GM23338 (cell line): ENCODE measurements around the gene GPC6. TPM values are rescaled to one million over a fixed set of nuclear protein-coding genes. Genes with fewer than 3 reads are reported as not detected.

Experiments used
- ATAC-seq: fragments of 200-7000 bp; cut with Tn5 transposase; 3 replicates; pipeline ENCODE4 v1.9.1; 2020
- DNase-seq: peaks from one replicate; pipeline ENCODE4 v3.0.0-alpha.2; 2015; ENCODE audit warnings: low spot score
- H2AFZ ChIP-seq: fragments of 200-600 bp; sonication (generic); 2 replicates; pipeline ENCODE4 v1.8.0; 2016; ENCODE audit warnings: antibody characterized with exemption, mild to moderate bottlenecking, moderate library complexity
- H3F3A ChIP-seq: fragments of 200-600 bp; sonication (generic); replicated peaks from 2 replicates; pipeline ENCODE4 v1.8.0; 2017; ENCODE audit warnings: antibody characterized with exemption, mixed run types, low read depth
- H3K27ac ChIP-seq: fragments of 200-600 bp; sonication (generic); 2 replicates; pipeline ENCODE4 v1.6.1; 2016; ENCODE audit warnings: low read depth
- H3K27me3 ChIP-seq: fragments of 200-600 bp; sonication (generic); 2 replicates; pipeline ENCODE4 v1.8.0; 2016; ENCODE audit warnings: mild to moderate bottlenecking, mixed run types, moderate library complexity; ENCODE audit not compliant: insufficient read depth
- H3K36me3 ChIP-seq: fragments of 200-600 bp; sonication (generic); 2 replicates; pipeline ENCODE4 v1.8.0; 2016; ENCODE audit warnings: mild to moderate bottlenecking; ENCODE audit not compliant: insufficient read depth
- H3K4me1 ChIP-seq: fragments of 200-600 bp; sonication (generic); 2 replicates; pipeline ENCODE4 v1.8.0; 2016; ENCODE audit warnings: mild to moderate bottlenecking, moderate library complexity; ENCODE audit not compliant: insufficient read depth
- H3K4me2 ChIP-seq: fragments of 200-600 bp; sonication (generic); 2 replicates; pipeline ENCODE4 v1.7.1; 2017; ENCODE audit warnings: mixed run types
- H3K4me3 ChIP-seq: fragments of 200-600 bp; sonication (generic); 2 replicates; pipeline ENCODE4 v1.6.1; 2016; ENCODE audit warnings: mixed run types
- H3K79me2 ChIP-seq: fragments of 200-600 bp; sonication (generic); replicated peaks from 2 replicates; pipeline ENCODE4 v1.8.0; 2017; ENCODE audit warnings: mild to moderate bottlenecking; ENCODE audit not compliant: insufficient read depth
- H3K9me2 ChIP-seq: fragments of 200-600 bp; sonication (generic); 2 replicates; pipeline ENCODE4 v1.8.0; 2017; ENCODE audit not compliant: insufficient read depth
- H4K20me1 ChIP-seq: fragments of 200-600 bp; sonication (generic); replicated peaks from 2 replicates; pipeline ENCODE4 v1.8.0; 2017; ENCODE audit warnings: mild to moderate bottlenecking; ENCODE audit not compliant: insufficient read depth
- H3K27ac Mint-ChIP-seq: 2 replicates; pipeline ENCODE4 v1.8.0; 2020; ENCODE audit warnings: inconsistent platforms, mild to moderate bottlenecking, moderate library complexity, mixed read lengths
- H3K27me3 Mint-ChIP-seq: 3 replicates; pipeline ENCODE4 v1.8.0; 2022; ENCODE audit warnings: low read depth, mild to moderate bottlenecking, moderate library complexity, mixed read lengths, inconsistent platforms; ENCODE audit not compliant: insufficient read depth, poor library complexity
- H3K36me3 Mint-ChIP-seq: 3 replicates; pipeline ENCODE4 v1.8.0; 2021; ENCODE audit warnings: low read depth, mild to moderate bottlenecking, inconsistent platforms, moderate library complexity, mixed read lengths
- H3K4me1 Mint-ChIP-seq: 3 replicates; pipeline ENCODE4 v1.8.0; 2020; ENCODE audit warnings: mild to moderate bottlenecking, inconsistent platforms, mixed read lengths
- H3K4me3 Mint-ChIP-seq: 3 replicates; pipeline ENCODE4 v1.8.0; 2021; ENCODE audit warnings: moderate library complexity, mild to moderate bottlenecking, inconsistent platforms, mixed read lengths
- H3K9me3 Mint-ChIP-seq: 3 replicates; pipeline ENCODE4 v1.8.0; 2020; ENCODE audit warnings: moderate library complexity, mild to moderate bottlenecking, inconsistent platforms, mixed read lengths
- CREB1 ChIP-seq: fragments of 250-450 bp; sonication (Bioruptor Pico); IDR thresholded peaks from 2 replicates; pipeline ENCODE4 v1.5.0; 2020; ENCODE audit warnings: low read depth, mild to moderate bottlenecking, moderate library complexity
- ETS1 ChIP-seq: IDR thresholded peaks from 2 replicates; pipeline ENCODE4 v1.6.1; 2016; ENCODE audit warnings: antibody characterized with exemption
- EZH2 ChIP-seq: fragments of 200-600 bp; sonication (generic); IDR thresholded peaks from one replicate; pipeline ENCODE4 v1.8.0; 2017; ENCODE audit warnings: antibody characterized with exemption, mild to moderate bottlenecking, low read depth; ENCODE audit not compliant: unreplicated experiment
- EZH2phosphoT487 ChIP-seq: fragments of 200-600 bp; sonication (generic); IDR thresholded peaks from one replicate; pipeline ENCODE4 v1.8.1; 2018; ENCODE audit warnings: antibody characterized with exemption; ENCODE audit not compliant: unreplicated experiment
- NANOG ChIP-seq: IDR thresholded peaks from 2 replicates; pipeline ENCODE4 v1.6.1; 2016; ENCODE audit warnings: antibody characterized with exemption, borderline replicate concordance
- POLR2AphosphoS5 ChIP-seq: IDR thresholded peaks from 2 replicates; pipeline ENCODE4 v1.6.1; 2016; ENCODE audit warnings: antibody characterized with exemption, low read depth
- REST ChIP-seq: IDR thresholded peaks from one replicate; pipeline ENCODE4 v1.6.1; 2018; ENCODE audit warnings: antibody characterized with exemption; ENCODE audit not compliant: unreplicated experiment
- STAT1 ChIP-seq: IDR thresholded peaks from one replicate; pipeline ENCODE4 v1.6.1; 2016; ENCODE audit warnings: antibody characterized with exemption; ENCODE audit not compliant: unreplicated experiment
- ZNF114 ChIP-seq: fragments of 250-450 bp; sonication (Bioruptor Pico); IDR thresholded peaks from 2 replicates; pipeline ENCODE4 v1.5.0; 2020; ENCODE audit warnings: mild to moderate bottlenecking, moderate library complexity
- ZNF331 ChIP-seq: fragments of 250-450 bp; sonication (Bioruptor Pico); IDR thresholded peaks from 2 replicates; pipeline ENCODE4 v1.5.0; 2020; ENCODE audit warnings: low read depth, mild to moderate bottlenecking, moderate library complexity
- polyA plus RNA-seq: library from polyadenylated mRNA; unstranded; fragments of >200 nt; fragmentation: Nextera tagmentation; extraction: Ambion mirVana; gene quantifications from 2 replicates; pipeline ENCODE4 v1.2.1, GENCODE V29; 2016
- total RNA-seq: library from RNA; depleted of rRNA; stranded (reverse); fragments of >200 nt; shearing (Covaris generic); gene quantifications from 2 replicates; pipeline ENCODE4 v1.2.3, GENCODE V29; 2014

GPC6 gene
- total and polyA plus RNA-seq, 2 experiments from 2014 or later: 6.4 to 28.6 TPM

- no peaks in the 10 kb centered on the region for H3K27me3 ChIP-seq
- 0 out of 2 replicates have a peak, but pooled peaks cover 6% of the 10 kb centered on the region for H3K9me2 ChIP-seq
- H3K9me3 Mint-ChIP-seq: no peaks in the 10 kb centered on the region
- no peaks in the 10 kb centered on the region for H4K20me1 ChIP-seq
- H3K36me3 ChIP-seq: no peaks in the 10 kb centered on the region
- no peaks in the 10 kb centered on the region for H3K36me3 Mint-ChIP-seq
- H3K4me1 Mint-ChIP-seq: no peaks in the 10 kb centered on the region
- TF ChIP-seq CREB1 (CRISPR knock-in tag) (no peak), STAT1 (no peak), EZH2 (no peak), POLR2AphosphoS5 (no peak), NANOG (no peak), ETS1 (no peak), EZH2phosphoT487 (no peak)
- no peak overlapping the region for H3K4me3 ChIP-seq
- no peak overlapping the region for H3K27ac ChIP-seq
- no peak overlapping the region for H3K27ac Mint-ChIP-seq
- no peak overlapping the region for H3K4me3 Mint-ChIP-seq
- H3K27me3 Mint-ChIP-seq: no peaks in the 10 kb centered on the region
- H2AFZ ChIP-seq: no peak overlapping the region
- H3F3A ChIP-seq: no peaks in the 10 kb centered on the region
- DNase-seq (no peak), ATAC-seq (no peak)
- no peaks in the 10 kb centered on the region for H3K4me1 ChIP-seq
- no peaks in the 10 kb centered on the region for H3K79me2 ChIP-seq
- no peak overlapping the region for H3K4me2 ChIP-seq
Measured at GRCh38 chr13:93867481-93867880, 640.9 kb downstream of the GPC6 start.

- H3F3A ChIP-seq: no peaks in the 10 kb centered on the region
- no peaks in the 10 kb centered on the region for H3K36me3 ChIP-seq
- H3K79me2 ChIP-seq: no peaks in the 10 kb centered on the region
- DNase-seq (peak; percentile 25), ATAC-seq (no peak)
- H3K4me1 ChIP-seq: no peaks in the 10 kb centered on the region; the same call in 1 of the 2 replicates
- Mint-ChIP-seq H3K27me3 (no peaks in the 10 kb centered on the region), H3K27ac (no peak overlapping the region), H3K4me3 (no peak overlapping the region), H3K9me3 (no peaks in the 10 kb centered on the region; the same call in 2 of the 3 replicates), H3K4me1 (no peaks in the 10 kb centered on the region), H3K36me3 (no peaks in the 10 kb centered on the region)
- TF ChIP-seq ETS1: no peak
- TF ChIP-seq STAT1: no peak
- no peak for TF ChIP-seq ZNF114 (CRISPR knock-in tag)
- peak; percentile 50 for TF ChIP-seq REST
- no peak for TF ChIP-seq ZNF331 (CRISPR knock-in tag)
- H4K20me1 ChIP-seq: no peaks in the 10 kb centered on the region
- no peak overlapping the region for H2AFZ ChIP-seq
- no peak overlapping the region for H3K4me3 ChIP-seq
- H3K27ac ChIP-seq: no peak overlapping the region
- H3K27me3 ChIP-seq: no peaks in the 10 kb centered on the region
- no peak overlapping the region for H3K4me2 ChIP-seq
- H3K9me2 ChIP-seq: 0 out of 2 replicates have a peak, but pooled peaks cover under 1% of the 10 kb centered on the region
Measured at GRCh38 chr13:93872376-93872775, 645.8 kb downstream of the GPC6 start.
